ENCODE results near the gene CPEB3.
"Not testable (repeated sequence)": the region's sequence is repeated elsewhere in the genome, so short reads cannot be mapped to it uniquely, and the experiment has no call there.

DNA sequence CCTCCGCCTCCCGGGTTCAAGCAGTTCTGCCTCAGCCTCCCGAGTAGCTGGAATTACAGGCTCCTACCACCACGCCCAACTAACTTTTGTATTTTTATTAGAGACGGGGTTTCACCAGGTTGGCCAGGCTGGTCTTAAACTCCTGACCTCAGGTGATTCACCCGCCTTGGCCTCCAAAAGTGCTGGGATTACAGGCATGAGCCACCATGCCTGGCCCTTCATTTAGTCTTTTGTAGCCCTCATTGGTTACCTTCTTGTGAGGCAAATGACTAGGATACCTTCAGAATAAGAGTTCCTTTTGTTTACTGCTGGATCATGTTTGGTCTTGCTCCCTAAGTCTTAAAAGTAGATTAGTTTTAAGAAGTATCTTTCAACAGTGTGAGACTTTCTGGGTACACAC, 39.0 kb upstream of the CPEB3 start:
- TF ChIP-seq, protein P1, sequence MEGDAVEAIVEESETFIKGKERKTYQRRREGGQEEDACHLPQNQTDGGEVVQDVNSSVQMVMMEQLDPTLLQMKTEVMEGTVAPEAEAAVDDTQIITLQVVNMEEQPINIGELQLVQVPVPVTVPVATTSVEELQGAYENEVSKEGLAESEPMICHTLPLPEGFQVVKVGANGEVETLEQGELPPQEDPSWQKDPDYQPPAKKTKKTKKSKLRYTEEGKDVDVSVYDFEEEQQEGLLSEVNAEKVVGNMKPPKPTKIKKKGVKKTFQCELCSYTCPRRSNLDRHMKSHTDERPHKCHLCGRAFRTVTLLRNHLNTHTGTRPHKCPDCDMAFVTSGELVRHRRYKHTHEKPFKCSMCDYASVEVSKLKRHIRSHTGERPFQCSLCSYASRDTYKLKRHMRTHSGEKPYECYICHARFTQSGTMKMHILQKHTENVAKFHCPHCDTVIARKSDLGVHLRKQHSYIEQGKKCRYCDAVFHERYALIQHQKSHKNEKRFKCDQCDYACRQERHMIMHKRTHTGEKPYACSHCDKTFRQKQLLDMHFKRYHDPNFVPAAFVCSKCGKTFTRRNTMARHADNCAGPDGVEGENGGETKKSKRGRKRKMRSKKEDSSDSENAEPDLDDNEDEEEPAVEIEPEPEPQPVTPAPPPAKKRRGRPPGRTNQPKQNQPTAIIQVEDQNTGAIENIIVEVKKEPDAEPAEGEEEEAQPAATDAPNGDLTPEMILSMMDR (IDR thresholded peaks at IDR 0.05) = not testable (repeated sequence)
- TF ChIP-seq ZFX (IDR thresholded peaks at IDR 0.05; ENCODE audit: borderline replicate concordance) = not testable (repeated sequence)
